LNCAP (cell line): ENCODE data around the gene BTF3L4.

ENCODE experiments used
- CTCF ChIP-seq: fragments of 450-650 bp; IDR thresholded peaks from 2 replicates; pipeline ENCODE4 v1.5.1; 2017; ENCODE audit warnings: mild to moderate bottlenecking

The BTF3L4 gene

DNA sequence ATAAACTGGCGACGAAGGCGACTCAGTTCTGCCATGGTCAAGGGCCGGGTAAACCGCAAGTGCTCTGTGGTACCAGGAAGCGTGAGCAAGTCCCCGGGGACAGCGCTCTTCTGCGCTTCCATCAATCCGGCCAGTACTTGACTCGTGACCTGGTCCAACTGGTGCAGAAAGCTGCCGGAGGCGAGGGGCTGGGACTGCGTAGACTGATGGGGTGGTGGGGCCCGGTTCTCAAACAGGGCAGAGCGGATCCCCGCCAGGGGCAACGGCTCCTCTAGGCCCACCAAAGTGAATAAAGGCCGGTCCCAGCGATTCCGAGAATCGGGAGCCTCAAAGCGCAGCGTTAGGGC is 23.3 kb upstream of the BTF3L4 start:
- TF ChIP-seq CTCF: no peak

DNA sequence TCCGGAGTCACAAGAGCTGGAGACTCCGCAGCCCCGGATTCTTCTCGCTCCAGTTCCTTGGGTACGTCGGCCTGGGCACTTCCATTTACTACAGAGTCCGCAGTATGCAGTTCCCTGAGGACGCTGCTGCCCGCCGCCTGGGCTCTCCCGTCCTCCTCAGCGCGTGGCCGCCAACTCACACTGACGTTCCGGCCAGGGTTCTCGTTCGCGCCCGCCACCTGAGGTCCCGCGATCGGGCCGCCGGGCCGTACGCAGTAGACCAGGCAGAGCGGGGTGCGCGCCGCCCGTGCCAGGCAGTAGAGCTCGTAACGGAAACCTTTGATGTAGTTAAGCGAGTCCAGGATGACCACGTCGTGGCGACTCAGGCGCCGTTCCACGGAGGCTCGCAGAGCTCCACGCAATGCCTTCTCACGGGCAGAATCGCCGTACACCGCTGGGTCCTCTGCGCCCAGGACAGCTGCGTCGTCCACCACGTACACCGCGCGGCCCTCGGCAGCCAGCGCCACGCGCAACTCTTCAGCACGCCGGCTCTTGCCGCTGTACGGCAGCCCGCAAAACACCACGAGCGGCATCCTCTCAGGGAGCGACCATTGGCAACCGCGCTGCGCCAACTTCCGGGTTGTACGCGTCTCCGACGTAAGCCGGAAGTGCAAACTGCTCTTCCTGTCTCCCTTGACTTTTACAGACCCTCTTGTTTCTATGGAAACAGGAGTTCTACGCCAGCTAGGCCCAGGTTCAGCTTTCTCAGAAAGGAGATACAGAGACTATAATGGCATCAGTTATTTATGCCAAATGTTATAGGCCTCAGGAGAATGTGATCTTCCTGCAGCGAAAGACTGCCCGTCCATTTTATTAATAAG is 22.7 kb upstream of the BTF3L4 start, which contains the start of gene KTI12:
Gene KTI12 (minus strand): TSS at position 621 of the 860 bp plus-strand sequence. CDS start 49 bp downstream, at position 572.
- TF ChIP-seq CTCF: no peak

DNA sequence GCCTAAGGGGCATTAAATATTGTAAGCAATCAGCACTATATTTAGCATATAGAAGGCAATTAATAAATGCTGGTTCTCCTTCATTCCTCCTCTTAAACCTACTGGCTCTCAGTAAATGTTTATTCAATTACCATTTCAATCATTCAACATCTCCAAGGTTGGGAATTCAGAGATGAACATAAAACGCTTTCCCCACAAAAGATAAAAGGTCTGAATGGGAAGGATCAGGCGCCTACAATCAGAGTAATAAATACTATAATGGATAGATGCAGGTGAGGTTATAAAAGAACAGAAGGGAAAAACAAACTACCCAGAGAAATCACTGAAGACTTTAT is 22.1 kb upstream of the BTF3L4 start:
- TF ChIP-seq CTCF: no peak

GRCh38 chr1:52037402-52037814 is 18.7 kb upstream of the BTF3L4 start:
- no peak for TF ChIP-seq CTCF

- no peak for TF ChIP-seq CTCF
These were observed 18.2 kb upstream of the BTF3L4 start for GRCh38 chr1:52037909-52038308.

- no peak for TF ChIP-seq CTCF
These were observed 14.4 kb upstream of the BTF3L4 start for GRCh38 chr1:52041551-52042185.

- no peak for TF ChIP-seq CTCF
These were observed 10.9 kb upstream of the BTF3L4 start for GRCh38 chr1:52045236-52045635.
